GM21367 (cell line): ENCODE measurements around the gene PM20D1.
A peak's percentile ranks its signal among the peaks of the same experiment; 100 is the strongest.
"Not testable (repeated sequence)": the region's sequence is repeated elsewhere in the genome, so short reads cannot be mapped to it uniquely, and the experiment has no call there.

ENCODE experiments used
- ATAC-seq: cut with Tn5 transposase; IDR thresholded peaks from one replicate; pipeline ENCODE4 v1.9.1; 2021; ENCODE audit not compliant: unreplicated experiment

Gene PM20D1

GRCh38 chr1:205843036-205843859 lies 6.7 kb downstream of the PM20D1 start:
- ATAC-seq = no peak

- no peak for ATAC-seq
Observed at GRCh38 chr1:205842229-205842628, 7.7 kb downstream of the PM20D1 start.

- ATAC-seq = no peak
Observed at GRCh38 chr1:205840146-205840923, 9.6 kb downstream of the PM20D1 start.

GRCh38 chr1:205837382-205837970 lies 12.5 kb downstream of the PM20D1 start:
- no peak for ATAC-seq

GRCh38 chr1:205834751-205835150 lies 15.2 kb downstream of the PM20D1 start:
- ATAC-seq = no peak

GRCh38 chr1:205832326-205832751 lies 17.6 kb downstream of the PM20D1 start:
- ATAC-seq = no peak

GRCh38 chr1:205827623-205828022 lies 22.3 kb downstream of the PM20D1 start:
- ATAC-seq = no peak

- ATAC-seq = no peak
Observed at GRCh38 chr1:205826995-205827394, 22.9 kb downstream of the PM20D1 start.

GRCh38 chr1:205826016-205826806 lies 23.7 kb downstream of the PM20D1 start:
- no peak for ATAC-seq

- ATAC-seq = no peak
Observed at GRCh38 chr1:205824180-205824579, 25.8 kb downstream of the PM20D1 start.

- not testable (repeated sequence) for ATAC-seq
Observed at GRCh38 chr1:205823260-205823659, 26.7 kb downstream of the PM20D1 start.

- no peak for ATAC-seq
Observed at GRCh38 chr1:205822397-205822796, 27.5 kb downstream of the PM20D1 start.

- no peak for ATAC-seq
Observed at GRCh38 chr1:205817988-205818387, 31.9 kb downstream of the PM20D1 start.

- no peak for ATAC-seq
Observed at GRCh38 chr1:205817364-205817763, 32.6 kb downstream of the PM20D1 start.

- ATAC-seq = no peak
Observed at GRCh38 chr1:205813755-205814058, 36.2 kb downstream of the PM20D1 start.

GRCh38 chr1:205812878-205813754 lies 36.8 kb downstream of the PM20D1 start, which contains the start of gene SLC41A1:
Gene SLC41A1, minus strand, starts transcription at chr1:205813198. Its CDS starts 2,757 bp downstream, at chr1:205810441.
- peak; percentile 78 for ATAC-seq

- ATAC-seq = peak; percentile 7
Observed at GRCh38 chr1:205812271-205812877, 37.6 kb downstream of the PM20D1 start.

GRCh38 chr1:205811660-205812059 lies 38.3 kb downstream of the PM20D1 start:
- ATAC-seq = no peak

GRCh38 chr1:205810448-205811157 lies 39.3 kb downstream of the PM20D1 start:
- no peak for ATAC-seq
